ENCODE data around the gene CD28.
"Not testable (repeated sequence)": the region's sequence is repeated elsewhere in the genome, so short reads cannot be mapped to it uniquely, and the experiment has no call there.

Gene CD28

GRCh38 chr2:203697190-203697589 lies 9.2 kb upstream of the CD28 start:
- no peaks in the 10 kb centered on the region for H3K4me1 ChIP-seq (ENCODE audit: control insufficient read depth, insufficient read depth, low read length)
- H3K36me3 ChIP-seq (ENCODE audit: control insufficient read depth, insufficient read depth, low read length): no peaks in the 10 kb centered on the region
- no peaks in the 10 kb centered on the region for H3K9me3 ChIP-seq (ENCODE audit: control insufficient read depth, low read length)
- H3K27ac ChIP-seq (ENCODE audit: insufficient read depth, low read depth, low read length, poor library complexity, severe bottlenecking): no peak overlapping the region
- 91 to 93% methylated on average over 1 of the region's 1 CpG for WGBS, 2 experiments
- no peak overlapping the region for H3K4me3 ChIP-seq (ENCODE audit: insufficient read depth, low read depth, low read length)
- H3K27me3 ChIP-seq (ENCODE audit: control insufficient read depth, insufficient read depth, low read length, poor library complexity, severe bottlenecking): no peaks in the 10 kb centered on the region

GRCh38 chr2:203697763-203698162 lies 8.7 kb upstream of the CD28 start:
- 86 to 94% methylated on average over 2 of the region's 2 CpGs for WGBS, 2 experiments
- not testable (repeated sequence) for H3K4me1 ChIP-seq (ENCODE audit: control insufficient read depth, insufficient read depth, low read length); H3K27me3 ChIP-seq (ENCODE audit: control insufficient read depth, insufficient read depth, low read length, poor library complexity, severe bottlenecking); H3K9me3 ChIP-seq (ENCODE audit: control insufficient read depth, low read length); H3K4me3 ChIP-seq (ENCODE audit: insufficient read depth, low read depth, low read length); H3K27ac ChIP-seq (ENCODE audit: insufficient read depth, low read depth, low read length, poor library complexity, severe bottlenecking); H3K36me3 ChIP-seq (ENCODE audit: control insufficient read depth, insufficient read depth, low read length)

- not testable (repeated sequence) for H3K4me1 ChIP-seq (ENCODE audit: control insufficient read depth, insufficient read depth, low read length); H3K4me3 ChIP-seq (ENCODE audit: insufficient read depth, low read depth, low read length); H3K9me3 ChIP-seq (ENCODE audit: control insufficient read depth, low read length); H3K36me3 ChIP-seq (ENCODE audit: control insufficient read depth, insufficient read depth, low read length); H3K27ac ChIP-seq (ENCODE audit: insufficient read depth, low read depth, low read length, poor library complexity, severe bottlenecking); H3K27me3 ChIP-seq (ENCODE audit: control insufficient read depth, insufficient read depth, low read length, poor library complexity, severe bottlenecking)
- 96 to 97% methylated on average over 5 of the region's 5 CpGs for WGBS, 2 experiments
Observed at GRCh38 chr2:203698410-203698809, 8.0 kb upstream of the CD28 start.

GRCh38 chr2:203704430-203704829 lies 2.0 kb upstream of the CD28 start:
- Histone ChIP-seq H3K27me3 (ENCODE audit: control insufficient read depth, insufficient read depth, low read length, poor library complexity, severe bottlenecking) (no peaks in the 10 kb centered on the region), H3K9me3 (ENCODE audit: control insufficient read depth, low read length) (no peaks in the 10 kb centered on the region), H3K36me3 (ENCODE audit: control insufficient read depth, insufficient read depth, low read length) (no peaks in the 10 kb centered on the region), H3K27ac (ENCODE audit: insufficient read depth, low read depth, low read length, poor library complexity, severe bottlenecking) (no peak overlapping the region), H3K4me3 (ENCODE audit: insufficient read depth, low read depth, low read length) (no peak overlapping the region), H3K4me1 (ENCODE audit: control insufficient read depth, insufficient read depth, low read length) (no peaks in the 10 kb centered on the region)
- 100% methylated on average over 1 of the region's 1 CpG; no CpG with 5 or more reads in 1 of the 2 experiments for WGBS, 2 experiments

- H3K27ac ChIP-seq (ENCODE audit: insufficient read depth, low read depth, low read length, poor library complexity, severe bottlenecking): no peak overlapping the region
- H3K4me1 ChIP-seq (ENCODE audit: control insufficient read depth, insufficient read depth, low read length): no peaks in the 10 kb centered on the region
- no peak overlapping the region for H3K4me3 ChIP-seq (ENCODE audit: insufficient read depth, low read depth, low read length)
- H3K36me3 ChIP-seq (ENCODE audit: control insufficient read depth, insufficient read depth, low read length): no peaks in the 10 kb centered on the region
- no peaks in the 10 kb centered on the region for H3K27me3 ChIP-seq (ENCODE audit: control insufficient read depth, insufficient read depth, low read length, poor library complexity, severe bottlenecking)
- no peaks in the 10 kb centered on the region for H3K9me3 ChIP-seq (ENCODE audit: control insufficient read depth, low read length)
- WGBS, 2 experiments: 88 to 93% methylated on average over 6 of the region's 6 CpGs
Observed at GRCh38 chr2:203705178-203705577, 1.3 kb upstream of the CD28 start.

GRCh38 chr2:203707530-203707929 lies 1.1 kb downstream of the CD28 start:
- Histone ChIP-seq H3K27ac (ENCODE audit: insufficient read depth, low read depth, low read length, poor library complexity, severe bottlenecking) (no peak overlapping the region), H3K36me3 (ENCODE audit: control insufficient read depth, insufficient read depth, low read length) (no peaks in the 10 kb centered on the region), H3K4me3 (ENCODE audit: insufficient read depth, low read depth, low read length) (no peak overlapping the region), H3K9me3 (ENCODE audit: control insufficient read depth, low read length) (no peaks in the 10 kb centered on the region), H3K27me3 (ENCODE audit: control insufficient read depth, insufficient read depth, low read length, poor library complexity, severe bottlenecking) (no peaks in the 10 kb centered on the region), H3K4me1 (ENCODE audit: control insufficient read depth, insufficient read depth, low read length) (no peaks in the 10 kb centered on the region)
- 92 to 96% methylated on average over 5 of the region's 5 CpGs for WGBS, 2 experiments

GRCh38 chr2:203708846-203709396 lies 2.5 kb downstream of the CD28 start:
- no peaks in the 10 kb centered on the region for H3K4me1 ChIP-seq (ENCODE audit: control insufficient read depth, insufficient read depth, low read length)
- H3K27ac ChIP-seq (ENCODE audit: insufficient read depth, low read depth, low read length, poor library complexity, severe bottlenecking): no peak overlapping the region
- H3K36me3 ChIP-seq (ENCODE audit: control insufficient read depth, insufficient read depth, low read length): no peaks in the 10 kb centered on the region
- H3K9me3 ChIP-seq (ENCODE audit: control insufficient read depth, low read length): no peaks in the 10 kb centered on the region
- no peak overlapping the region for H3K4me3 ChIP-seq (ENCODE audit: insufficient read depth, low read depth, low read length)
- 89 to 90% methylated on average over 11 of the region's 11 CpGs for WGBS, 2 experiments
- H3K27me3 ChIP-seq (ENCODE audit: control insufficient read depth, insufficient read depth, low read length, poor library complexity, severe bottlenecking): no peaks in the 10 kb centered on the region

GRCh38 chr2:203709416-203710040 lies 3.1 kb downstream of the CD28 start:
- 96 to 97% methylated on average over 3 of the region's 3 CpGs for WGBS, 2 experiments
- no peaks in the 10 kb centered on the region for H3K4me1 ChIP-seq (ENCODE audit: control insufficient read depth, insufficient read depth, low read length)
- H3K9me3 ChIP-seq (ENCODE audit: control insufficient read depth, low read length): no peaks in the 10 kb centered on the region
- no peaks in the 10 kb centered on the region for H3K27me3 ChIP-seq (ENCODE audit: control insufficient read depth, insufficient read depth, low read length, poor library complexity, severe bottlenecking)
- H3K27ac ChIP-seq (ENCODE audit: insufficient read depth, low read depth, low read length, poor library complexity, severe bottlenecking): no peak overlapping the region
- no peak overlapping the region for H3K4me3 ChIP-seq (ENCODE audit: insufficient read depth, low read depth, low read length)
- H3K36me3 ChIP-seq (ENCODE audit: control insufficient read depth, insufficient read depth, low read length): no peaks in the 10 kb centered on the region

GRCh38 chr2:203710226-203710625 lies 3.8 kb downstream of the CD28 start:
- Histone ChIP-seq H3K4me1 (ENCODE audit: control insufficient read depth, insufficient read depth, low read length) (no peaks in the 10 kb centered on the region), H3K9me3 (ENCODE audit: control insufficient read depth, low read length) (no peaks in the 10 kb centered on the region), H3K27ac (ENCODE audit: insufficient read depth, low read depth, low read length, poor library complexity, severe bottlenecking) (no peak overlapping the region), H3K27me3 (ENCODE audit: control insufficient read depth, insufficient read depth, low read length, poor library complexity, severe bottlenecking) (no peaks in the 10 kb centered on the region), H3K4me3 (ENCODE audit: insufficient read depth, low read depth, low read length) (no peak overlapping the region), H3K36me3 (ENCODE audit: control insufficient read depth, insufficient read depth, low read length) (no peaks in the 10 kb centered on the region)
- WGBS, 2 experiments: 88 to 100% methylated on average over 3 of the region's 4 CpGs

- 100% methylated on average over 2 of the region's 2 CpGs; no CpG with 5 or more reads in 1 of the 2 experiments for WGBS, 2 experiments
Observed at GRCh38 chr2:203710952-203711351, 4.5 kb downstream of the CD28 start.

More at GRCh38 chr2:203710952-203711351, 4.5 kb downstream of the CD28 start:
- no peak overlapping the region for H3K27ac ChIP-seq (ENCODE audit: insufficient read depth, low read depth, low read length, poor library complexity, severe bottlenecking)
- H3K9me3 ChIP-seq (ENCODE audit: control insufficient read depth, low read length): no peaks in the 10 kb centered on the region
- H3K27me3 ChIP-seq (ENCODE audit: control insufficient read depth, insufficient read depth, low read length, poor library complexity, severe bottlenecking): no peaks in the 10 kb centered on the region
- H3K36me3 ChIP-seq (ENCODE audit: control insufficient read depth, insufficient read depth, low read length): no peaks in the 10 kb centered on the region
- no peaks in the 10 kb centered on the region for H3K4me1 ChIP-seq (ENCODE audit: control insufficient read depth, insufficient read depth, low read length)
- no peak overlapping the region for H3K4me3 ChIP-seq (ENCODE audit: insufficient read depth, low read depth, low read length)

Data from ectodermal cell (in vitro differentiated cells).